Measurements from ENCODE around the gene UBXN4. TPM values are rescaled to one million over a fixed set of nuclear protein-coding genes. Genes with fewer than 3 reads are reported as not detected.

The UBXN4 gene
- total and polyA plus RNA-seq, 12 donors: 50.0 to 145 (median 96.3) TPM

GRCh38 chr2:135797497-135798274, 56.0 kb downstream of the UBXN4 start:
- WGBS, 4 donors: 41 to 45% (median 44%) methylated on average over 20 to 22 of the region's 22 CpGs
- no peak for TF ChIP-seq POLR2A (IDR thresholded peaks at IDR 0.05)
- TF ChIP-seq, protein P1, sequence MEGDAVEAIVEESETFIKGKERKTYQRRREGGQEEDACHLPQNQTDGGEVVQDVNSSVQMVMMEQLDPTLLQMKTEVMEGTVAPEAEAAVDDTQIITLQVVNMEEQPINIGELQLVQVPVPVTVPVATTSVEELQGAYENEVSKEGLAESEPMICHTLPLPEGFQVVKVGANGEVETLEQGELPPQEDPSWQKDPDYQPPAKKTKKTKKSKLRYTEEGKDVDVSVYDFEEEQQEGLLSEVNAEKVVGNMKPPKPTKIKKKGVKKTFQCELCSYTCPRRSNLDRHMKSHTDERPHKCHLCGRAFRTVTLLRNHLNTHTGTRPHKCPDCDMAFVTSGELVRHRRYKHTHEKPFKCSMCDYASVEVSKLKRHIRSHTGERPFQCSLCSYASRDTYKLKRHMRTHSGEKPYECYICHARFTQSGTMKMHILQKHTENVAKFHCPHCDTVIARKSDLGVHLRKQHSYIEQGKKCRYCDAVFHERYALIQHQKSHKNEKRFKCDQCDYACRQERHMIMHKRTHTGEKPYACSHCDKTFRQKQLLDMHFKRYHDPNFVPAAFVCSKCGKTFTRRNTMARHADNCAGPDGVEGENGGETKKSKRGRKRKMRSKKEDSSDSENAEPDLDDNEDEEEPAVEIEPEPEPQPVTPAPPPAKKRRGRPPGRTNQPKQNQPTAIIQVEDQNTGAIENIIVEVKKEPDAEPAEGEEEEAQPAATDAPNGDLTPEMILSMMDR (IDR thresholded peaks at IDR 0.05): peak; percentile 79 to 90 (median 86)
- intact Hi-C loops (cut with DNase I): loop anchor here in 1 of 2 donors (5.0 kb wide), 1 partner anchor 805 kb away; no protein-coding TSS in a partner anchor
- no peak overlapping the region for H3K27ac ChIP-seq
- no peaks in the 10 kb centered on the region for H3K36me3 ChIP-seq (replicated peaks in 1 of 2)
- no peak overlapping the region for H3K4me3 ChIP-seq
- H3K9me3 ChIP-seq (replicated peaks in 1 of 3): no peaks in the 10 kb centered on the region
- H3K4me1 ChIP-seq (replicated peaks in 1 of 2): no peaks in the 10 kb centered on the region
- H3K27me3 ChIP-seq: no peaks in the 10 kb centered on the region
- DNase-seq: peak; percentile 71 to 90 (median 81)

GRCh38 chr2:135798275-135798705, 56.6 kb downstream of the UBXN4 start:
- 59 to 100% (median 69%) methylated on average over 1 to 5 of the region's 5 CpGs for WGBS, 4 donors
- H3K4me3 ChIP-seq: no peak overlapping the region
- TF ChIP-seq POLR2A (IDR thresholded peaks at IDR 0.05): no peak
- TF ChIP-seq, protein P1 (IDR thresholded peaks at IDR 0.05): no peak
- intact Hi-C loops (cut with DNase I): loop anchor here in 1 of 2 donors (5.0 kb wide), 1 partner anchor 806 kb away; no protein-coding TSS in a partner anchor
- H3K36me3 ChIP-seq (replicated peaks in 1 of 2): no peaks in the 10 kb centered on the region
- DNase-seq: no peak
- no peaks in the 10 kb centered on the region for H3K9me3 ChIP-seq (replicated peaks in 1 of 3)
- H3K27me3 ChIP-seq: no peaks in the 10 kb centered on the region
- H3K4me1 ChIP-seq (replicated peaks in 1 of 2): no peaks in the 10 kb centered on the region
- no peak overlapping the region for H3K27ac ChIP-seq

DNA sequence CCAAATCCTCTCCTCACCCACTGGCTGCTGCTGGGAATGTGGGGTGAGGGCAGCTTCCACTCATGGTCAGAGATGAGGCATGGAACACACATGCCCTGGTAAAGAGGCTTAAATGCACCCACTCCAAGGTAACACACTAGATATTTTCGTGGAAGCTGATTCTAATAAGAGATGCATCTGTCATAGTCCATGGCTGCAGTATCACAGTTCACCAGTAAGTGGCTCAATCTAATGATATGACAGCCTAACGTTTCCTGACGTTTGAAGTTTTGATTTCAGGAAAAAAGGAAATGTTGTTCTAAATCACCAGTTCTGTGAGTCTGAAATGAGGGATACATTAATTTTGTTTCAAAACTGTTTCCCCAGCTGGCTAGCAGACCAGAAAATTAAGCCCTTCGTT, 57.1 kb downstream of the UBXN4 start:
- Histone ChIP-seq H3K9me3 (replicated peaks in 1 of 3) (no peaks in the 10 kb centered on the region), H3K27ac (no peak overlapping the region), H3K4me3 (no peak overlapping the region), H3K36me3 (replicated peaks in 1 of 2) (no peaks in the 10 kb centered on the region), H3K4me1 (replicated peaks in 1 of 2) (no peaks in the 10 kb centered on the region), H3K27me3 (no peaks in the 10 kb centered on the region)
- TF ChIP-seq POLR2A (IDR thresholded peaks at IDR 0.05): no peak
- TF ChIP-seq, protein P1 (IDR thresholded peaks at IDR 0.05): peak in 2 of 6 experiments; percentile 15 to 24
- no peak for DNase-seq
- intact Hi-C loops (cut with DNase I): loop anchor here in 1 of 2 donors (5.0 kb wide), 1 partner anchor 806 kb away; no protein-coding TSS in a partner anchor
- 35 to 47% (median 41%) methylated on average over 4 of the region's 4 CpGs for WGBS, 4 donors

DNA sequence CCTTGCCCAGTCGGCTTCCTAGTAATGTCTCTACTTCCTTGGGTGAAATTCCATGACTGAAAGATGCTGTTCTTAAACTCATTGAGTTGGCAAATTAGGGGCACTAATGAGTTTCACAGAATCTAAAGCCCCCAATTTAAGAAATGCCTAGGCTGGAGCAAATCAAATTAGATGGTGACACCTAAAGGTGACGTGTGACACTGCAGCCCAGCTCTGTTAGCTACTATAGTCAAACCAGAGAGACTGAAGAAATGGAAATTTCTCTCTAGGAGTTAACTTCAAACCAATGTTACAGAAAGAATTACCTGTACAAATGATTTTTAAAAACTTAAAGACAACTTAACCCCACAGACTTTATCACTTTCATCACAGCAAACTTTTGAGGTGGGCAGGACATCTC, 58.1 kb downstream of the UBXN4 start:
- H3K4me1 ChIP-seq (replicated peaks in 1 of 2): no peaks in the 10 kb centered on the region
- intact Hi-C loops (cut with DNase I): loop anchor here in 1 of 2 donors (5.0 kb wide), 1 partner anchor 807 kb away; no protein-coding TSS in a partner anchor
- no peaks in the 10 kb centered on the region for H3K27me3 ChIP-seq
- H3K36me3 ChIP-seq (replicated peaks in 1 of 2): no peaks in the 10 kb centered on the region
- no peak for DNase-seq
- H3K4me3 ChIP-seq: no peak overlapping the region
- WGBS, 4 donors: 29 to 70% (median 31%) methylated on average over 2 of the region's 2 CpGs
- no peak overlapping the region for H3K27ac ChIP-seq
- H3K9me3 ChIP-seq (replicated peaks in 1 of 3): no peaks in the 10 kb centered on the region
- TF ChIP-seq, protein P1 (IDR thresholded peaks at IDR 0.05): no peak
- TF ChIP-seq POLR2A (IDR thresholded peaks at IDR 0.05): no peak
